ENCODE measurements around the gene BIRC7.

Gene BIRC7

DNA sequence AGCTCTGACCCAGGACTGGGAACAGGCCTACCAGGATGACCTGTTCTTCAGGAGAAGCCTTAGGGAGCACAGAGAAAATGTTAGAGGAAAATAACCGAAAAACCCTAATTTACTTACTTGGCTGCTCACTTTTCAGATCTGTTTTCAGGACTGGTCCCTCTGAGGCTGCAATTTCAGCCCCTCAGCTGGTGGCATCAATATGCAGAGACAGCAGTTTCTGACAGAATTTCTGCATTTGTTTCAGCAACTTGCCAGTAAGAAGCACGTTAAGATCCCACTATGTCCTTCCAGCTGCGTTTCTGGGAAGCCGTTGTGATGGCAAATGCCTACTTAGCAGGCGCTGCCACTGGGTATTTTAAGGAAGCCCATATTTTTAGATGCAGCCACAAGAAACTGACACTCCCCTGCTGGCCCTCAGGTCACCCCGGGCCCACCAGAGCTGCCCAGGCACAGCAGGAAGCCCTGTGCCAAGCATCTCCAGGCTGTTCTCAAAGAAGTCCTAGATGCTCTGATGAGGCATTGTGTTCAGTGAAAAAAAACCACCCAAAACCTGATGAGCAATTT, 27.3 kb upstream of the BIRC7 start:
- TF ChIP-seq ZFX (IDR thresholded peaks at IDR 0.05): no peak
- TF ChIP-seq CTCF (conservative IDR thresholded peaks at IDR 0.05): no peak
- H3K27ac ChIP-seq: peak overlapping the region; percentile 60

DNA sequence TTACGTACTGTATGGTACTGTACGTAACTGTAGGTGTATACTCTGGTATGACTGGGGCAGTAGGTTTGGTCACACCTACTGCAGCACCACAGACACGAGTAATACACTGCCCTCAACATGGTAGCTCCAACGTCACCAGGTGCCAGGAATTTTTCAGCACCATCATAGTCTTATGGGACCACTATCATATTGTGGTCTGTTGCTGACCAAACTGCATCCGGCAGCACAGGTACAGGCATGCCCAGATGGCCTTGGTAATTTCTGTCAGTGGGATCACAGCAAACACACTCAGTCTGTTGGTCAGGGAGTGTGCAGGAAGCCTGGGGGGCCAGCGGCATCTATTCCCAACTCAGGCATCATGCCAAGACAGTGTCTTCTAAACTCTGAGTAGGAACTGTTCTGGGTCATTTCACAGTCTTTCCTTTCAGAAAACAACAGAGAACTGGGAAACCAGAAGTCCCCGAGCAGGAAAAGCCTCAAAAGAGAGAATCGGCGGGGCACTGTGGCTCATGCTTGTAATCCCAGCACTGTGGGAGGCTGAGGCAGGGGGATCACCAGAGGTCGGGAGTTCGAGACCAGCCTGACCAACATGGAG, 25.6 kb upstream of the BIRC7 start:
- H3K27ac ChIP-seq: peak overlapping the region; percentile 18
- no peak for TF ChIP-seq ZFX (IDR thresholded peaks at IDR 0.05)
- no peak for TF ChIP-seq CTCF (conservative IDR thresholded peaks at IDR 0.05)

- no peak for TF ChIP-seq ZFX (IDR thresholded peaks at IDR 0.05)
- no peak for TF ChIP-seq CTCF (conservative IDR thresholded peaks at IDR 0.05)
- no peak overlapping the region for H3K27ac ChIP-seq
Measured at GRCh38 chr20:63212393-63212730, 23.3 kb upstream of the BIRC7 start.

- TF ChIP-seq CTCF (conservative IDR thresholded peaks at IDR 0.05): no peak
- no peak for TF ChIP-seq ZFX (IDR thresholded peaks at IDR 0.05)
- no peak overlapping the region for H3K27ac ChIP-seq
Measured at GRCh38 chr20:63212792-63213191, 22.9 kb upstream of the BIRC7 start.

DNA sequence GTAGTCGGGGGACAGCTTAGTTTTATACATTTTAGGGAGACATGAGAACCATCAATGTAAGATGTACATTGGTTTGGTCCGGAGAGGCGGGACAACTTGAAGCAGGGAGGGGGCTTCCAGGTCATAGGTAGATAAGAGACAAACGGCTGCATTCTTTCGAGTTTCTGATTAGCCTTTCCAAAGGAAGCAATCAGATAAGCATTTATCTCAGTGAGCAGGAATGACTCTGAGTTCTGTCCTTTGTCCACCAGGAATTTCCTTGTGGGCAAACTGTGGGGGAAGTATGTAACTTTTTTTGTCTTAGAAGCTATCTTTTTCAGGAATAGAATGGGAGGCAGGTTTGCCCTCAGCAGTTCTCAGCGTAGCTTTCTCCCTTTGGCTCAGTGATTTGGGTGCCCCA, 21.2 kb upstream of the BIRC7 start:
- TF ChIP-seq ZFX (IDR thresholded peaks at IDR 0.05) (no peak), CTCF (conservative IDR thresholded peaks at IDR 0.05) (no peak)
- H3K27ac ChIP-seq: peak overlapping the region; percentile 96; the same call in 1 of the 2 replicates

DNA sequence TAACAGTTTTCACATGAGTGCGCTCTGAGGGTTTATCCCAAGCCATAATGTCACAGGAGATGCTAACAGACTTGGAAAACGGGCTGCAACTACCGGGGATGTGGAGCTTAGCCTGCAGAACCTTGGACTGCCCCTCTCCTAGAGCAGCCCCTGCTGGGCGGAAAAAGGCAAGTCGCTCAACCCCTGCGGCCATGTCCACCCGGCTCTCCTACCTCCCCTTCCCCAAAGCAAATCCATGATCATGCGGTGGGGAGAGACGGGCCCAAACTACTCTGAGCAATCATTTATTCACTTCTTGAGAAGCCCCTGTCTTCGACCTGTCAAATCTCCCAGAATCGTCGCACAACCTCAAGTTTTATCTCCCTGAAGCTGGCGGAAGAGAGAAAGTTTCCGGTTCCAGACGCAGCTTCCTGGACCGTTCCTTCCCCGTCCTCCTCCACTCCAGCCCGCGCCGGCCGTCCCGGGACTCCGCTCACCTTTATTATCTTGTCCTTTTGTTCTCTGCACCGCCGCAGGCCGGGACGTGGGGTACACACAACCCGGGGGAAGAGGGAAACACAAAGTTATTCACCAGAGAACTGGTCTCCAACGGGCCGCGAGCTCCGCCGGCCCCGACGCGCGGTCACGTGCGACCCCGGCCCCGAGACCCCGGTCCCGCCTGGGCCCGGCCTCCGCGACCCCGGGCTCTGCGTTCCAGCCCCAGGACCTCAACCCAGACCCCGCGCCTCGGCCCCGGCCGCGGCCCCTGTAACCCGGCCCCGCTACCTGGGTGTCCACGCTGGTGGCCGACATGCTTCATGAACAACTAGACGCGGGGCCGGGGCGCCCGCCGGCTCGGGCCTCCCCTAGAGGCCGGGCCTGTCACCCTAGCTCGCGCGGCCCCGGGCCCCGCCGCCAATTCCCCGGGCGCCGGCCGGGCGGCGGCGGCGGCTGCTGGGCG, 20.3 kb upstream of the BIRC7 start:
- peak overlapping the region; percentile 96 for H3K27ac ChIP-seq

More for the DNA sequence above, 20.3 kb upstream of the BIRC7 start:
- TF ChIP-seq CTCF (conservative IDR thresholded peaks at IDR 0.05): peak; percentile 70
- peak; percentile 93 for TF ChIP-seq ZFX (IDR thresholded peaks at IDR 0.05)
